ENCODE measurements around the gene MZT2B.

DNA sequence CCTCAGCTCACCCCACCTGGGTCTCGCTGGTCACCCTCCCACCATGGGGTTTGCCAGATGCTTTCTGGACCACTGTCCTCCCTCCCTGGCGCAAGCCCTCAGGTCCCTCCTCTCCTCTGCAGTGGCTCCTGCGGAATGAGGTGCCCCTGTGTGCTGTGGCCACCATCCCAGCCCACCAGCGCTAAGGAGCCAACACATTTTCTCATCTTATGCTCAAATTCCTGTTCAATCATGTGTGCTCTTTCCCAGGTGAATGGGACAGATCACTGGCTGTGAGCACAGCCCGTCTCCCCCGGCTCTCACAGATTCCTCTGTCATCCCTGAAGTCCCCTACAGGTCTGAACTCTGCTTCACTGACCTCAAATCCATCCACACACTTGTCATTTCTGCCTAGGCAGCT lies 21.9 kb upstream of the MZT2B start:
- TF ChIP-seq, protein P1, sequence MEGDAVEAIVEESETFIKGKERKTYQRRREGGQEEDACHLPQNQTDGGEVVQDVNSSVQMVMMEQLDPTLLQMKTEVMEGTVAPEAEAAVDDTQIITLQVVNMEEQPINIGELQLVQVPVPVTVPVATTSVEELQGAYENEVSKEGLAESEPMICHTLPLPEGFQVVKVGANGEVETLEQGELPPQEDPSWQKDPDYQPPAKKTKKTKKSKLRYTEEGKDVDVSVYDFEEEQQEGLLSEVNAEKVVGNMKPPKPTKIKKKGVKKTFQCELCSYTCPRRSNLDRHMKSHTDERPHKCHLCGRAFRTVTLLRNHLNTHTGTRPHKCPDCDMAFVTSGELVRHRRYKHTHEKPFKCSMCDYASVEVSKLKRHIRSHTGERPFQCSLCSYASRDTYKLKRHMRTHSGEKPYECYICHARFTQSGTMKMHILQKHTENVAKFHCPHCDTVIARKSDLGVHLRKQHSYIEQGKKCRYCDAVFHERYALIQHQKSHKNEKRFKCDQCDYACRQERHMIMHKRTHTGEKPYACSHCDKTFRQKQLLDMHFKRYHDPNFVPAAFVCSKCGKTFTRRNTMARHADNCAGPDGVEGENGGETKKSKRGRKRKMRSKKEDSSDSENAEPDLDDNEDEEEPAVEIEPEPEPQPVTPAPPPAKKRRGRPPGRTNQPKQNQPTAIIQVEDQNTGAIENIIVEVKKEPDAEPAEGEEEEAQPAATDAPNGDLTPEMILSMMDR (IDR thresholded peaks at IDR 0.05; ENCODE audit: insufficient read depth, low read length): no peak
- TF ChIP-seq GABPA (IDR thresholded peaks at IDR 0.05; ENCODE audit: low read depth) (no peak), POLR2AphosphoS5 (IDR thresholded peaks at IDR 0.05; ENCODE audit: low read depth) (no peak)
- TF ChIP-seq, protein P2, sequence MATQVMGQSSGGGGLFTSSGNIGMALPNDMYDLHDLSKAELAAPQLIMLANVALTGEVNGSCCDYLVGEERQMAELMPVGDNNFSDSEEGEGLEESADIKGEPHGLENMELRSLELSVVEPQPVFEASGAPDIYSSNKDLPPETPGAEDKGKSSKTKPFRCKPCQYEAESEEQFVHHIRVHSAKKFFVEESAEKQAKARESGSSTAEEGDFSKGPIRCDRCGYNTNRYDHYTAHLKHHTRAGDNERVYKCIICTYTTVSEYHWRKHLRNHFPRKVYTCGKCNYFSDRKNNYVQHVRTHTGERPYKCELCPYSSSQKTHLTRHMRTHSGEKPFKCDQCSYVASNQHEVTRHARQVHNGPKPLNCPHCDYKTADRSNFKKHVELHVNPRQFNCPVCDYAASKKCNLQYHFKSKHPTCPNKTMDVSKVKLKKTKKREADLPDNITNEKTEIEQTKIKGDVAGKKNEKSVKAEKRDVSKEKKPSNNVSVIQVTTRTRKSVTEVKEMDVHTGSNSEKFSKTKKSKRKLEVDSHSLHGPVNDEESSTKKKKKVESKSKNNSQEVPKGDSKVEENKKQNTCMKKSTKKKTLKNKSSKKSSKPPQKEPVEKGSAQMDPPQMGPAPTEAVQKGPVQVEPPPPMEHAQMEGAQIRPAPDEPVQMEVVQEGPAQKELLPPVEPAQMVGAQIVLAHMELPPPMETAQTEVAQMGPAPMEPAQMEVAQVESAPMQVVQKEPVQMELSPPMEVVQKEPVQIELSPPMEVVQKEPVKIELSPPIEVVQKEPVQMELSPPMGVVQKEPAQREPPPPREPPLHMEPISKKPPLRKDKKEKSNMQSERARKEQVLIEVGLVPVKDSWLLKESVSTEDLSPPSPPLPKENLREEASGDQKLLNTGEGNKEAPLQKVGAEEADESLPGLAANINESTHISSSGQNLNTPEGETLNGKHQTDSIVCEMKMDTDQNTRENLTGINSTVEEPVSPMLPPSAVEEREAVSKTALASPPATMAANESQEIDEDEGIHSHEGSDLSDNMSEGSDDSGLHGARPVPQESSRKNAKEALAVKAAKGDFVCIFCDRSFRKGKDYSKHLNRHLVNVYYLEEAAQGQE (IDR thresholded peaks at IDR 0.05; ENCODE audit: insufficient replicate concordance, low read depth): no peak
